Activated CD8-positive, alpha-beta memory T cell treated with anti-CD3 and anti-CD28 coated beads for 4 hours (primary cell): ENCODE data around the gene TMEM119.
"Not testable (repeated sequence)": the region's sequence is repeated elsewhere in the genome, so short reads cannot be mapped to it uniquely, and the experiment has no call there.

Experiments used
- DNase-seq, 2 donors: peaks; one replicate each; pipeline ENCODE4 v3.0.0-alpha.2; 2020; ENCODE audit warnings: low read depth in 2 of 2

TMEM119 gene

GRCh38 chr12:108582978-108583770 is 14.7 kb downstream of the TMEM119 start:
- DNase-seq: no peak

GRCh38 chr12:108582509-108582908 is 15.4 kb downstream of the TMEM119 start:
- no peak for DNase-seq

- DNase-seq: no peak
Measured at GRCh38 chr12:108581311-108582227, 16.3 kb downstream of the TMEM119 start.

GRCh38 chr12:108580531-108580930 is 17.4 kb downstream of the TMEM119 start:
- DNase-seq: no peak

- no peak for DNase-seq
Measured at GRCh38 chr12:108578813-108579212, 19.1 kb downstream of the TMEM119 start.

GRCh38 chr12:108578264-108578663 is 19.6 kb downstream of the TMEM119 start:
- no peak for DNase-seq

GRCh38 chr12:108577458-108577857 is 20.4 kb downstream of the TMEM119 start:
- DNase-seq: no peak

- DNase-seq: no peak
Measured at GRCh38 chr12:108576660-108577234, 21.1 kb downstream of the TMEM119 start.

- no peak for DNase-seq
Measured at GRCh38 chr12:108575199-108575912, 22.5 kb downstream of the TMEM119 start.

GRCh38 chr12:108574276-108574675 is 23.6 kb downstream of the TMEM119 start:
- not testable (repeated sequence) for DNase-seq

GRCh38 chr12:108573317-108573716 is 24.6 kb downstream of the TMEM119 start:
- no peak for DNase-seq

GRCh38 chr12:108572166-108572790 is 25.6 kb downstream of the TMEM119 start:
- DNase-seq: no peak

GRCh38 chr12:108571609-108572165 is 26.2 kb downstream of the TMEM119 start:
- DNase-seq: no peak

- no peak for DNase-seq
Measured at GRCh38 chr12:108570743-108571608, 26.9 kb downstream of the TMEM119 start.

- DNase-seq: peak in 1 of 2 donors; percentile 37
Measured at GRCh38 chr12:108568338-108569154, 29.3 kb downstream of the TMEM119 start.

- no peak for DNase-seq
Measured at GRCh38 chr12:108567406-108568337, 30.2 kb downstream of the TMEM119 start.

- no peak for DNase-seq
Measured at GRCh38 chr12:108566452-108566851, 31.4 kb downstream of the TMEM119 start.

GRCh38 chr12:108565976-108566375 is 31.9 kb downstream of the TMEM119 start:
- DNase-seq: peak; percentile 30 to 55
